ENCODE data around the gene FAM32A. TPM values are rescaled to one million over a fixed set of nuclear protein-coding genes. Genes with fewer than 3 reads are reported as not detected.

Gene FAM32A
- total RNA-seq, 1 donor from 2014 or later: 145 TPM

DNA sequence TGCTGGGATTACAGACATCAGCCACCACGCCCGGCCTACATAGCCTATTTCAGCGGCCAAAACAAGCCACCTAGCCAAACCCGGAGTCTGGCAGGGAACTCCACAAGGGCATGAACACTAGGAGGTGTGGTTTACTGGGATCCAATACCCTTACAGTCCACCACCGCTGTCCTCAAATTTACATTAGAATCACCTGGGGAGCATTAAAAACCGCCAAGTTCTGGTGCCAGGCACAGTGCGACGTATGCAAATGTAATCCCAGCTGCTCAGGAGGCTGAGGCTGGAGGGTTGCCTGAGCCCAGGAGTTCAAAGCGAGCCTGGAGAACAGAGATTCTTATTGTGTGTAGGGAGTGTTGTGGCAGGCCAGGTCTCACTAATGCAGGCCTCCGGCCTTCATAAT lies 8.3 kb downstream of the FAM32A start:
- peaks cover 2% of the 10 kb centered on the region for H3K36me3 ChIP-seq (ENCODE audit: control insufficient read depth, insufficient read depth, low read length)
- DNase-seq (ENCODE audit: low read depth): no peak
- H3K4me3 ChIP-seq (ENCODE audit: low read depth, low read length): no peak overlapping the region
- H3K27me3 ChIP-seq (ENCODE audit: control insufficient read depth, insufficient read depth, low read length): no peaks in the 10 kb centered on the region
- TF ChIP-seq, protein P1, sequence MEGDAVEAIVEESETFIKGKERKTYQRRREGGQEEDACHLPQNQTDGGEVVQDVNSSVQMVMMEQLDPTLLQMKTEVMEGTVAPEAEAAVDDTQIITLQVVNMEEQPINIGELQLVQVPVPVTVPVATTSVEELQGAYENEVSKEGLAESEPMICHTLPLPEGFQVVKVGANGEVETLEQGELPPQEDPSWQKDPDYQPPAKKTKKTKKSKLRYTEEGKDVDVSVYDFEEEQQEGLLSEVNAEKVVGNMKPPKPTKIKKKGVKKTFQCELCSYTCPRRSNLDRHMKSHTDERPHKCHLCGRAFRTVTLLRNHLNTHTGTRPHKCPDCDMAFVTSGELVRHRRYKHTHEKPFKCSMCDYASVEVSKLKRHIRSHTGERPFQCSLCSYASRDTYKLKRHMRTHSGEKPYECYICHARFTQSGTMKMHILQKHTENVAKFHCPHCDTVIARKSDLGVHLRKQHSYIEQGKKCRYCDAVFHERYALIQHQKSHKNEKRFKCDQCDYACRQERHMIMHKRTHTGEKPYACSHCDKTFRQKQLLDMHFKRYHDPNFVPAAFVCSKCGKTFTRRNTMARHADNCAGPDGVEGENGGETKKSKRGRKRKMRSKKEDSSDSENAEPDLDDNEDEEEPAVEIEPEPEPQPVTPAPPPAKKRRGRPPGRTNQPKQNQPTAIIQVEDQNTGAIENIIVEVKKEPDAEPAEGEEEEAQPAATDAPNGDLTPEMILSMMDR (IDR thresholded peaks at IDR 0.05; ENCODE audit: insufficient read depth, low read length, poor library complexity, severe bottlenecking): no peak

DNA sequence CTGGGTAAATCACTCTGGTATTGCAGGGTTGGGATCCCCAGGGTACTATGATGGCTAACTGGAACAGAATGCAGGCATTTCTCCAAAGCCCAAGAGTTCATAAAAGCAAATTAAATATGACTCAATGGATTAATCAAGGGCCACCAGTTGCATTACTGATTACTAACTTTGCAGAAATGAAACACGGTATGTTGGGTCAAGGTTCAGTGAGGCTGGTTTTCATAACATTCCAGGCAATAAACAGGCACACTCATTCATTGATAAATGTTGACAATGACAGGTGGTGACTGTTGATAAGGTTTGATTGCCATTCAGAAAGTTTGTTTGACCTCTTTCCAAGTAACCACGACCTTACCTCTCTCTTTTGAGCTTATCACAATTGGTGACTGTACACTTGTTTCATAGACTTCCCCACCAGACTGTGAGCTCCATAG lies 12.0 kb downstream of the FAM32A start:
- DNase-seq (ENCODE audit: low read depth): peak; percentile 5
- no peaks in the 10 kb centered on the region for H3K27me3 ChIP-seq (ENCODE audit: control insufficient read depth, insufficient read depth, low read length)
- H3K36me3 ChIP-seq (ENCODE audit: control insufficient read depth, insufficient read depth, low read length): no peaks in the 10 kb centered on the region
- peak overlapping the region; percentile 100 for H3K4me3 ChIP-seq (ENCODE audit: low read depth, low read length)
- TF ChIP-seq, protein P1 (IDR thresholded peaks at IDR 0.05; ENCODE audit: insufficient read depth, low read length, poor library complexity, severe bottlenecking): no peak

DNA sequence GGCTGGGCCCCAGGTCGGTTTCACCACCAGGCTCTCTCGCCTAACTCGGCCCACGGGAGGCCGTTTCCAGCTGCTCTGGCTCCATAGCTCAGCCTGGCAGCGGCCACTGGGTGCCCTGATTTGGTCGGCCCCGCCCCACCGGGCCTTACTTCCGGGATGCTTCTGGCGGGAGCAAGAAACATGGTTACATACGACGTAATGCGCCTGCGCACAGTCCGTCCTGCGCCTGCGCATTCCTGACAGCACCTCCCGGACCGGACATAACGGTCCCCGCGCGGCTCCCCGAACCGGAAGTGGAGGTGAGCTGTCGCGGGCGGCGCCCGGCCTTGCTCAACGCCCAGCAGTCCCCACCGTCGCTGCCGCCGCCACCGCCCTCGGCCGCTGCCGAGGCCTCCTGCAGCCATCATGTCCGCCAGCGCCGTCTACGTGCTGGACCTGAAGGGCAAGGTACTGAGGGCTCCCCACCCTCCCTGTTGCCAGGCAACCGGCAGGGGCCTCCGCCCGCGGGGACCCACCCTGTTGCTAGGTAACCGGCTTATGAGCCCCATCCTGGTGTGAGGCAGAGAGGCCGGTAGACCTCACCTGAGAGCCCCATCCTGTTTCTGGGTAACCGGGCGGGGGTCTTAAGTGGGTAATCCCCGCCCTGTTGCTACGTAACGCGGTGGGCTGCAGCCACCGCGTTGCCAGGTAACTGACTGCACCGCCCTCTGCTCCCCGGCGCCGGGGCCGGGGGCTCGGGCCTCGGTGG lies 12.6 kb downstream of the FAM32A start, which contains the start of gene AP1M1:
Gene AP1M1 (plus strand): TSS at position 290 of the 748 bp plus-strand sequence. CDS start 116 bp downstream, at position 406.
- TF ChIP-seq, protein P1 (IDR thresholded peaks at IDR 0.05; ENCODE audit: insufficient read depth, low read length, poor library complexity, severe bottlenecking): no peak
- peak; percentile 93 for DNase-seq (ENCODE audit: low read depth)
- H3K27me3 ChIP-seq (ENCODE audit: control insufficient read depth, insufficient read depth, low read length): no peaks in the 10 kb centered on the region
- H3K4me3 ChIP-seq (ENCODE audit: low read depth, low read length): peak within 1 kb of the TSS; percentile 100
- no peaks in the 10 kb centered on the region for H3K36me3 ChIP-seq (ENCODE audit: control insufficient read depth, insufficient read depth, low read length)

DNA sequence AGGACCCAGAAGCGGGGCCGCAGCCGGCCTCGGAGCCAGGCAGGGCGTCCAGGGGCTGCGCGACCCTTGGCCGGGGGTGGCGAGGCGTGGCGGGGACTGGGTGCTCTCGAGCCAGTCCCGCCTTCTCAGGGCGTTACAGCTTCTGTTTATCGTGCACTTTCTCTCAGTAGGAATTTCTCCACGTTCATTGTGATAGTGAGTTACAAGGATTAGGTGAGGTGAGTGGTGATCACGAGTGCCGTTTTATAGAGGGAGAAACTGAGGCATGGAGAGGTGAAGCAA lies 13.1 kb downstream of the FAM32A start:
- Histone ChIP-seq H3K36me3 (ENCODE audit: control insufficient read depth, insufficient read depth, low read length) (no peaks in the 10 kb centered on the region), H3K4me3 (ENCODE audit: low read depth, low read length) (peak overlapping the region; percentile 100), H3K27me3 (ENCODE audit: control insufficient read depth, insufficient read depth, low read length) (no peaks in the 10 kb centered on the region)
- TF ChIP-seq, protein P1 (IDR thresholded peaks at IDR 0.05; ENCODE audit: insufficient read depth, low read length, poor library complexity, severe bottlenecking): no peak
- no peak for DNase-seq (ENCODE audit: low read depth)

DNA sequence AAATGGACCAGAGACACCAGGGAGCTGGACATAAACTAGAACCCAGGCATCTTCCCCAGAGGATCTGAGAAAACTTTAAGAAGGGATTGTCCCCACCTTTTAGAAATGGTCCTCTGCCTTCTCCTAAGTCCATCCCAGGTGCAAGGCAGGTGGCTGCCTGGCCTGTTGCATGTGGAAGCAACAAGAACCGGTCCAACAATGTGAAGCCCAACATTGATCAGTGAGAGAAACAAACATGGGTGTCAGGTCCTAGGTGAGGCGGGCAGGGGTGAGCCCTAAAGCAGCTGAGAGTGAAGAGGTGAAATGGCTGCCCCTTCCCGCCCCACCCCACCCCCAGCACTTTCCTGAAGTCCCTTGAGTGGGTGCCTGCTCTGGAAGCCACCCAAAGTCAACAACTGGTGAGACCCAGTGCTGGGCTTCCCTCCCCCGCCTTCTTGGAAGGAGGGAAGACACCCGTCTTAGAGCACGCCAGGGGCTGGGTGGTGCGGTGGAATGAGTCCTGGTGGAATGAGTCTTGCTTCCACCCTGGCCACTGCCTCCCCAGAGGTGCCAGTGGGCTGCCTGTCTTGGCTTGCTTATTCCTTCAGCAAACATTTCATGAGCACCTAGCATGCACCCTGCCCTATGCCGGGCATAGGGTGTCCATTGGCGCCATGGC lies 14.2 kb downstream of the FAM32A start:
- Histone ChIP-seq H3K36me3 (ENCODE audit: control insufficient read depth, insufficient read depth, low read length) (peaks cover 1% of the 10 kb centered on the region), H3K27me3 (ENCODE audit: control insufficient read depth, insufficient read depth, low read length) (no peaks in the 10 kb centered on the region), H3K4me3 (ENCODE audit: low read depth, low read length) (no peak overlapping the region)
- DNase-seq (ENCODE audit: low read depth): no peak
- TF ChIP-seq, protein P1 (IDR thresholded peaks at IDR 0.05; ENCODE audit: insufficient read depth, low read length, poor library complexity, severe bottlenecking): no peak

All from kidney epithelial cell (primary cell).